Endodermal cell (in vitro differentiated cells): ENCODE results near the gene GOLGA2. TPM values are rescaled to one million over a fixed set of nuclear protein-coding genes. Genes with fewer than 3 reads are reported as not detected.
"Not testable (repeated sequence)": the region's sequence is repeated elsewhere in the genome, so short reads cannot be mapped to it uniquely, and the experiment has no call there.

Source experiments
- DNase-seq: peaks from one replicate; pipeline ENCODE4 v3.0.0-alpha.2; 2017
- H3K27ac ChIP-seq: 2 replicates; pipeline ENCODE4 v1.5.1; 2013; ENCODE audit warnings: mild to moderate bottlenecking, low read depth, low read length, moderate library complexity
- H3K27me3 ChIP-seq: 2 replicates; pipeline ENCODE4 v1.6.1; 2013; ENCODE audit warnings: mild to moderate bottlenecking, low read length, moderate library complexity; ENCODE audit not compliant: insufficient read depth, control insufficient read depth, poor library complexity, severe bottlenecking
- H3K36me3 ChIP-seq: 2 replicates; pipeline ENCODE4 v1.7.0; 2013; ENCODE audit warnings: mild to moderate bottlenecking, low read length, moderate library complexity; ENCODE audit not compliant: control insufficient read depth, insufficient read depth
- H3K4me1 ChIP-seq: one replicate; pipeline ENCODE4 v1.7.0; 2013; ENCODE audit warnings: low read length; ENCODE audit not compliant: control insufficient read depth, insufficient read depth
- H3K4me3 ChIP-seq: 2 replicates; pipeline ENCODE4 v1.5.1; 2013; ENCODE audit warnings: mild to moderate bottlenecking, low read length, moderate library complexity
- H3K9ac ChIP-seq: 2 replicates; pipeline ENCODE4 v1.6.1; 2013; ENCODE audit warnings: mild to moderate bottlenecking, low read length, moderate library complexity; ENCODE audit not compliant: poor library complexity, severe bottlenecking; ENCODE audit errors: extremely low read depth
- H3K9me3 ChIP-seq: 2 replicates; pipeline ENCODE4 v1.6.1; 2013; ENCODE audit warnings: mild to moderate bottlenecking, low read length, moderate library complexity; ENCODE audit not compliant: control insufficient read depth
- H3K27ac Mint-ChIP-seq: 2 replicates; pipeline ENCODE4 v1.8.0; 2020; ENCODE audit warnings: mixed read lengths
- H3K27me3 Mint-ChIP-seq: 2 replicates; pipeline ENCODE4 v1.8.0; 2021; ENCODE audit warnings: mild to moderate bottlenecking, mixed read lengths; ENCODE audit not compliant: insufficient read depth
- H3K36me3 Mint-ChIP-seq: 2 replicates; pipeline ENCODE4 v1.8.0; 2020; ENCODE audit warnings: low read depth, mixed read lengths
- H3K4me1 Mint-ChIP-seq: 2 replicates; pipeline ENCODE4 v1.8.0; 2020; ENCODE audit warnings: mixed read lengths
- H3K4me3 Mint-ChIP-seq: 2 replicates; pipeline ENCODE4 v1.8.0; 2020; ENCODE audit warnings: mild to moderate bottlenecking, moderate library complexity, mixed read lengths
- H3K9me3 Mint-ChIP-seq: 2 replicates; pipeline ENCODE4 v1.8.0; 2020; ENCODE audit warnings: mild to moderate bottlenecking, mixed read lengths
- WGBS, 2 experiments: methylation state at CpG; one replicate each; pipeline versions ENCODE4 v1.1.5 to v1.1.7; 2013; ENCODE audit warnings: missing lambda C conversion rate in 2 of 2, mixed read lengths in 1 of 2; ENCODE audit not compliant: insufficient coverage in 1 of 2, insufficient read length in 1 of 2; 5-methylcytosine and 5-hydroxymethylcytosine counted together
- total RNA-seq, 2 donors: library from RNA; stranded (reverse); fragmentation: NEBNext Ultra II Directional in 1 of 2; extraction: Animal tissue kit (Norgen Biotek cat#: 25700) in 1 of 2; gene quantifications; 2 replicates in 1 of 2; 3 replicates in 1 of 2; pipeline ENCODE4 v1.2.1, GENCODE V29; 2021
- TF ChIP-seq, protein P1 (sequence below): fragments of 200-600 bp; sonication (generic); conservative IDR thresholded peaks from 2 replicates; pipeline ENCODE4 v1.5.0; 2021; ENCODE audit warnings: antibody characterized with exemption, mild to moderate bottlenecking

Gene GOLGA2
- total RNA-seq, 2 donors from 2014 or later: 91.9 to 101 TPM

DNA sequence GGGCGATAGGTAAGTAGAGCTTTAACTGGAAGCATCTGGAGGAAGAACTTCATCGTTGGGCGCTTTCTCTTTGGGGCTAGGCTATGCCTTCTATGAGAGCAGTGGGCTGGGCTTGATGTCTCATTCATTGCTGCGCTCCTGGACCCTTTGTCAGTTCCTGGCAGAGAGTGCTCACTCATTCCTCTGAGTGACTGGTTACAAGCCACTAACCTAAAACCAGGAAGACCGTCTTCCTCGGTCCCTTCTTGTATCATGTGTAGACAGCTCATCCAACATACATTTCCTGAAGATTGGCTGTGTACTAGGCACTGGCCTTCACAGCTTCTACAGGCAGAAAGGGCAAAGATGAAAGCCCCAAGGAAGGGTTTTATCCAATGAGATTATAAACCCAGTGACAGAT lies 6.7 kb upstream of the GOLGA2 start:
- H3K9me3 Mint-ChIP-seq: no peaks in the 10 kb centered on the region
- H3K36me3 Mint-ChIP-seq: peaks cover 14% of the 10 kb centered on the region
- WGBS, 2 experiments: 95 to 98% methylated on average over 4 to 6 of the region's 6 CpGs
- DNase-seq: no peak
- peaks cover 22% of the 10 kb centered on the region for H3K36me3 ChIP-seq
- H3K4me1 ChIP-seq: no peaks in the 10 kb centered on the region
- no peak overlapping the region for H3K4me3 ChIP-seq
- no peaks in the 10 kb centered on the region for H3K9me3 ChIP-seq
- H3K27me3 Mint-ChIP-seq: no peaks in the 10 kb centered on the region
- no peak overlapping the region for H3K27ac Mint-ChIP-seq
- no peaks in the 10 kb centered on the region for H3K27me3 ChIP-seq
- H3K27ac ChIP-seq: no peak overlapping the region
- no peak overlapping the region for H3K9ac ChIP-seq
- TF ChIP-seq, protein P1, sequence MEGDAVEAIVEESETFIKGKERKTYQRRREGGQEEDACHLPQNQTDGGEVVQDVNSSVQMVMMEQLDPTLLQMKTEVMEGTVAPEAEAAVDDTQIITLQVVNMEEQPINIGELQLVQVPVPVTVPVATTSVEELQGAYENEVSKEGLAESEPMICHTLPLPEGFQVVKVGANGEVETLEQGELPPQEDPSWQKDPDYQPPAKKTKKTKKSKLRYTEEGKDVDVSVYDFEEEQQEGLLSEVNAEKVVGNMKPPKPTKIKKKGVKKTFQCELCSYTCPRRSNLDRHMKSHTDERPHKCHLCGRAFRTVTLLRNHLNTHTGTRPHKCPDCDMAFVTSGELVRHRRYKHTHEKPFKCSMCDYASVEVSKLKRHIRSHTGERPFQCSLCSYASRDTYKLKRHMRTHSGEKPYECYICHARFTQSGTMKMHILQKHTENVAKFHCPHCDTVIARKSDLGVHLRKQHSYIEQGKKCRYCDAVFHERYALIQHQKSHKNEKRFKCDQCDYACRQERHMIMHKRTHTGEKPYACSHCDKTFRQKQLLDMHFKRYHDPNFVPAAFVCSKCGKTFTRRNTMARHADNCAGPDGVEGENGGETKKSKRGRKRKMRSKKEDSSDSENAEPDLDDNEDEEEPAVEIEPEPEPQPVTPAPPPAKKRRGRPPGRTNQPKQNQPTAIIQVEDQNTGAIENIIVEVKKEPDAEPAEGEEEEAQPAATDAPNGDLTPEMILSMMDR: no peak
- H3K4me3 Mint-ChIP-seq: no peak overlapping the region
- peaks cover 5% of the 10 kb centered on the region for H3K4me1 Mint-ChIP-seq

DNA sequence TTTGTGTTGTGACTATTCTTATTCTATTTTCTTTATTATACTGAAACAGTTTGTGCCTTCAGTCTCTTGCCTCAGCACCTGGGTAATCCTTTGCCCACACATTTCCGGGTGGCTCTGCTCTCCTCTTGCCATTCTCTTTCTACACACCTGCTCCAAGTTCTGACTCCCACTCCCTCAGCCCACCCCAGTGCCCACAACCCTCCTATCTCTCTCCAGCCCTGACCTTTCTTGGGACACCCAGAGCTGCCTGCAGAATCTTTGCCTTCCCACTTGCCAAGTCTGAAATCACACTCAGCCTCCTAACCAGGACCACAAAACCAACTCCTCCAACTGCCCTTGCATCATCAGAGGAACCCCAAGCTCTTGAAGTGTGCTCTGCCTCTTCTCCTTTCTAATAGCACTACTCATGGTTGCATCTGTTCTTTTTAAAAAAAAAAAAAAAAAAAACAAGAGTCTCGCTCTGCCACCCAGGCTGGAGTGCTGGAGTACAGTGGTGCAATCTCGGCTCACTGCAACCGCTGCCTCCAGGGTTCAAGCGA lies 4.3 kb upstream of the GOLGA2 start:
- no peak for DNase-seq
- Mint-ChIP-seq H3K4me3 (no peak overlapping the region), H3K27me3 (no peaks in the 10 kb centered on the region), H3K27ac (no peak overlapping the region), H3K4me1 (peaks cover 10% of the 10 kb centered on the region), H3K9me3 (no peaks in the 10 kb centered on the region), H3K36me3 (peaks cover 7% of the 10 kb centered on the region)
- H3K9ac ChIP-seq: no peak overlapping the region
- no peaks in the 10 kb centered on the region for H3K9me3 ChIP-seq
- TF ChIP-seq, protein P1: no peak
- WGBS, 2 experiments: 92 to 96% methylated on average over 5 of the region's 5 CpGs
- H3K4me3 ChIP-seq: no peak overlapping the region
- H3K27ac ChIP-seq: no peak overlapping the region
- H3K27me3 ChIP-seq: no peaks in the 10 kb centered on the region
- H3K36me3 ChIP-seq: peaks cover 10% of the 10 kb centered on the region
- no peaks in the 10 kb centered on the region for H3K4me1 ChIP-seq

DNA sequence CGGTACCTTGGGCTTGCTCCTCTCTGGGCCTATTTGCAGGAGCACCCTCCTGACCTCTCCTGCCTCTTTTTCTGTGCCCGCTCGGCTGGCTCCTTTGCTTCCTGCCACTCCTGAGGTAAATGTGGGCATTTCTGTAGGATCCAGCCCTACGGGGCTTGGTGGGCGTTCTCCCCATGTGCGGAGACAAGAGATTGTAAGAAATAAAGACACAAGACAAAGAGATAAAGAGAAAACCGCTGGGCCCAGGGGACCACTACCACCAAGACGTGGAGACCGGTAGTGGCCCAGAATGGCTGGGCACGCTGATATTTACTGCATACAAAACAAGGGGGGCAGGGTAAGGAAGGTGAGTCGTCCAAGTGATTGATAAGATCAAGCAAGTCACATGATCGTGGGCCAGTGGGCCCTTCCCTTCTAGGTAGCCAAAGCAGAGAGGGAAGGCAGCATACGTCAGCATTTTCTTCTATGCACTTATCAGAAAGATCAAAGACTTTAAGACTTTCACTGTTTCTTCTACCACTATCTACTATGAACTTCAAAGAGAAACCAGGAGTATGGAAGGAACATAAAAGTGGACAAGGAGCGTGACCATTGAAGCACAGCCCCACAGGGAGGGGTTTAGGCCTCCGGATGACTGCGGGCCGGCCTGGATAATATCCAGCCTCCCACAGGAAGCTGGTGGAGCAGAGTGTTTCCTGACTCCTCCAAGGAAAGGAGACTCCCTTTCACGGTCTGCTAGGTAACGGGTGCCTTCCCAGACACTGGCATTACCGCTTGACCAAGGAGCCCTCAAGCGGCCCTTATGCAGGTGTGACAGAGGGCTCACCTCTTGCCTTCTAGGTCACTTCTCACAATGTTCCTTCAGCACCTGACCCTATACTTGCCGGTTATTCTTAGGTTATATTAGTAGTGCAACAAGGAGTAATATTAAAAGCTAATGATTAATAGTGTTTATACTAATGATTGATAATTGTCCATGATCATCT lies 3.6 kb upstream of the GOLGA2 start:
- peak overlapping the region; percentile 15 for H3K27ac Mint-ChIP-seq
- H3K27me3 Mint-ChIP-seq: not testable (repeated sequence)

More for the DNA sequence above, 3.6 kb upstream of the GOLGA2 start:
- DNase-seq, H3K36me3 ChIP-seq, H3K4me1 ChIP-seq, H3K4me3 Mint-ChIP-seq, H3K27ac ChIP-seq, H3K27me3 ChIP-seq, H3K9me3 Mint-ChIP-seq, H3K36me3 Mint-ChIP-seq, H3K4me3 ChIP-seq, H3K9me3 ChIP-seq, H3K9ac ChIP-seq: not testable (repeated sequence)
- WGBS, 2 experiments: 94 to 98% methylated on average over 10 to 21 of the region's 22 CpGs
- H3K4me1 Mint-ChIP-seq: peaks cover 16% of the 10 kb centered on the region
